Fibroblast of the aortic adventitia (primary cell): ENCODE data around the gene M1AP. TPM values are rescaled to one million over a fixed set of nuclear protein-coding genes. Genes with fewer than 3 reads are reported as not detected.
A peak's percentile ranks its signal among the peaks of the same experiment; 100 is the strongest.

Experiments
- DNase-seq: peaks from one replicate; pipeline ENCODE4 v3.0.0-alpha.2; 2010; ENCODE audit warnings: low read depth
- H3K4me3 ChIP-seq: 2 replicates; pipeline ENCODE4 v1.5.1; 2011; ENCODE audit warnings: low read depth, mild to moderate bottlenecking, control low read depth, low read length, moderate library complexity
- CTCF ChIP-seq: IDR thresholded peaks from 2 replicates; pipeline ENCODE4 v1.5.1; 2011; ENCODE audit warnings: mild to moderate bottlenecking, low read length, control low read depth, inconsistent platforms; ENCODE audit not compliant: insufficient read depth
- total RNA-seq: library from RNA; depleted of rRNA; stranded (reverse); fragments of >200 nt; gene quantifications from 2 replicates; pipeline ENCODE4 v1.2.3, GENCODE V29; 2012; ENCODE audit warnings: low replicate concordance

The M1AP gene
- total RNA-seq, 1 donor, result not detected

GRCh38 chr2:74578408-74578807, 69.7 kb downstream of the M1AP start:
- TF ChIP-seq CTCF, result no peak
- DNase-seq, result no peak
- no peak overlapping the region for H3K4me3 ChIP-seq

- no peak overlapping the region for H3K4me3 ChIP-seq
- peak; percentile 73 for DNase-seq
- no peak for TF ChIP-seq CTCF
Observed at GRCh38 chr2:74577448-74577847, 70.7 kb downstream of the M1AP start.

- peak; percentile 33 for TF ChIP-seq CTCF
- peak; percentile 95 for DNase-seq
- no peak overlapping the region for H3K4me3 ChIP-seq
Observed at GRCh38 chr2:74576863-74577229, 71.3 kb downstream of the M1AP start.

GRCh38 chr2:74576211-74576862, 71.8 kb downstream of the M1AP start:
- no peak overlapping the region for H3K4me3 ChIP-seq
- no peak for DNase-seq
- TF ChIP-seq CTCF, result no peak

GRCh38 chr2:74575320-74575719, 72.8 kb downstream of the M1AP start:
- DNase-seq, result no peak
- no peak overlapping the region for H3K4me3 ChIP-seq
- TF ChIP-seq CTCF, result no peak

GRCh38 chr2:74573747-74574562, 74.2 kb downstream of the M1AP start:
- no peak overlapping the region for H3K4me3 ChIP-seq

More at GRCh38 chr2:74573747-74574562, 74.2 kb downstream of the M1AP start:
- no peak for DNase-seq
- no peak for TF ChIP-seq CTCF
